Measurements from ENCODE around the gene NSD2. TPM values are rescaled to one million over a fixed set of nuclear protein-coding genes. Genes with fewer than 3 reads are reported as not detected.
A peak's percentile ranks its signal among the peaks of the same experiment; 100 is the strongest.

NSD2 gene
- total and polyA plus RNA-seq, 9 of the 15 experiments (the other 6 are each of a cell fraction or from before 2014, with no cell fraction given), result 6.4 to 126 (median 58.8) TPM

DNA sequence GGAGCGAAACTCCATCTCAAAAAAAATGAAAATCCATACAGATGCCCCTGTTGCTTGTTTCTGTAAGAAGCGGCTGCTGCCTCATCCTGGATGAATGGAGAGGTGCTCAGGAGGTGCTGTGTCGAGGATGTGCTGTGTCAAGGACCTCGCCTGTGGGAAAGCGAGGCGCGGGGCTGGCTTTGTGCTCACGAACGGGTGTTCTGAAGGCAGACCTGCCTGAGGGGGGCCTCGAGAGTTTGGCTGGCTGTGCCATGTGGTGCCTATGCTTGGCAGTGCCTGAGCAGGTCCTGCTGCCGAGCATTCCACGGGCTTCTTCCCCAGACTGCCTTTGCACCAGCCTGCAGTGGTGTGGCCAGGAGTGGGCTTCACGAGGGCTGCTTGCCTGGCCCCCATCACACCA lies 61.5 kb downstream of the NSD2 start (continued):
- TF ChIP-seq, protein P1, sequence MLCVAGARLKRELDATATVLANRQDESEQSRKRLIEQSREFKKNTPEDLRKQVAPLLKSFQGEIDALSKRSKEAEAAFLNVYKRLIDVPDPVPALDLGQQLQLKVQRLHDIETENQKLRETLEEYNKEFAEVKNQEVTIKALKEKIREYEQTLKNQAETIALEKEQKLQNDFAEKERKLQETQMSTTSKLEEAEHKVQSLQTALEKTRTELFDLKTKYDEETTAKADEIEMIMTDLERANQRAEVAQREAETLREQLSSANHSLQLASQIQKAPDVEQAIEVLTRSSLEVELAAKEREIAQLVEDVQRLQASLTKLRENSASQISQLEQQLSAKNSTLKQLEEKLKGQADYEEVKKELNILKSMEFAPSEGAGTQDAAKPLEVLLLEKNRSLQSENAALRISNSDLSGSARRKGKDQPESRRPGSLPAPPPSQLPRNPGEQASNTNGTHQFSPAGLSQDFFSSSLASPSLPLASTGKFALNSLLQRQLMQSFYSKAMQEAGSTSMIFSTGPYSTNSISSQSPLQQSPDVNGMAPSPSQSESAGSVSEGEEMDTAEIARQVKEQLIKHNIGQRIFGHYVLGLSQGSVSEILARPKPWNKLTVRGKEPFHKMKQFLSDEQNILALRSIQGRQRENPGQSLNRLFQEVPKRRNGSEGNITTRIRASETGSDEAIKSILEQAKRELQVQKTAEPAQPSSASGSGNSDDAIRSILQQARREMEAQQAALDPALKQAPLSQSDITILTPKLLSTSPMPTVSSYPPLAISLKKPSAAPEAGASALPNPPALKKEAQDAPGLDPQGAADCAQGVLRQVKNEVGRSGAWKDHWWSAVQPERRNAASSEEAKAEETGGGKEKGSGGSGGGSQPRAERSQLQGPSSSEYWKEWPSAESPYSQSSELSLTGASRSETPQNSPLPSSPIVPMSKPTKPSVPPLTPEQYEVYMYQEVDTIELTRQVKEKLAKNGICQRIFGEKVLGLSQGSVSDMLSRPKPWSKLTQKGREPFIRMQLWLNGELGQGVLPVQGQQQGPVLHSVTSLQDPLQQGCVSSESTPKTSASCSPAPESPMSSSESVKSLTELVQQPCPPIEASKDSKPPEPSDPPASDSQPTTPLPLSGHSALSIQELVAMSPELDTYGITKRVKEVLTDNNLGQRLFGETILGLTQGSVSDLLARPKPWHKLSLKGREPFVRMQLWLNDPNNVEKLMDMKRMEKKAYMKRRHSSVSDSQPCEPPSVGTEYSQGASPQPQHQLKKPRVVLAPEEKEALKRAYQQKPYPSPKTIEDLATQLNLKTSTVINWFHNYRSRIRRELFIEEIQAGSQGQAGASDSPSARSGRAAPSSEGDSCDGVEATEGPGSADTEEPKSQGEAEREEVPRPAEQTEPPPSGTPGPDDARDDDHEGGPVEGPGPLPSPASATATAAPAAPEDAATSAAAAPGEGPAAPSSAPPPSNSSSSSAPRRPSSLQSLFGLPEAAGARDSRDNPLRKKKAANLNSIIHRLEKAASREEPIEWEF (CRISPR knock-in tag; IDR thresholded peaks at IDR 0.05), result no peak

DNA sequence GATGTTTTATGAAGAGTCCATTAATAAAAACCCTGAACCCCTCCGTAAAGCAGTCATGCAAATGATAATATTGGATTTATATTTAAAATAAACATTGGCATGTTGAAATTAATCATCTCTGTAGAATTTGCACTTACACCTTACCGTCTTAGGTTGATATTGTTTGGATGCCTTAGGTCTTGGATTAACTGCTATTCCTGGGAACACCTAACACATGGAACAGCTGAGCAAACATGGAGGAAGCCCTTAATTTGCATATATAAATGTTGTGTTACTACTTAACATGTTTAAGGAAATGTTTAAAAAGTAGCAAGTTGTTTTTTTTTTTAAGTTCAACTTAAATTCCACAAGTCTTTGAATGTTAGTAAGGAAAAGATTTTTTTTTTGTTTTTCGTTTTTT lies 62.5 kb downstream of the NSD2 start:
- ATAC-seq (no peak), DNase-seq (ENCODE audit: extremely low read depth in 1 of 4, low spot score in 3 of 4) (no peak), FAIRE-seq (peak; percentile 49)
- ChIA-PET CTCF (ENCODE audit: low intra/inter-chr PET ratio) (no interaction called here), POLR2A (no interaction called here)
- Histone ChIP-seq H3K27me3 (ENCODE audit: control insufficient read depth in 2 of 2, insufficient read depth in 2 of 2, low read length in 2 of 2) (no peaks in the 10 kb centered on the region), H4K20me1 (replicated peaks; ENCODE audit: control insufficient read depth, insufficient read depth, low read length) (peaks cover 4% of the 10 kb centered on the region; the same call in 1 of the 2 replicates), H3K36me3 (ENCODE audit: control insufficient read depth, insufficient read depth, low read length) (peaks cover 75% of the 10 kb centered on the region), H3K4me1 (replicated peaks in 1 of 2; ENCODE audit: control insufficient read depth in 2 of 2, insufficient read depth in 2 of 2, low read length in 2 of 2) (no peaks in the 10 kb centered on the region; a peak in 1 of 5 replicates), H3K4me2 (ENCODE audit: insufficient read depth, low read length) (no peak overlapping the region), H3K79me2 (ENCODE audit: control insufficient read depth, insufficient read depth, low read length) (peaks cover 2% of the 10 kb centered on the region; the same call in 2 of the 3 replicates), H3K9ac (ENCODE audit: insufficient read depth in 1 of 2, low read depth in 2 of 2, low read length in 2 of 2) (no peak overlapping the region), H3K27ac (ENCODE audit: extremely low read depth, low read depth, low read length) (no peak overlapping the region), H3K9me1 (ENCODE audit: control insufficient read depth, insufficient read depth, low read length) (no peaks in the 10 kb centered on the region), H3K4me3 (no peak overlapping the region), H2AFZ (ENCODE audit: low read depth, low read length) (no peak overlapping the region), H3K9me3 (replicated peaks; ENCODE audit: control insufficient read depth, insufficient read depth, low read depth, low read length) (no peaks in the 10 kb centered on the region)
- WGBS (ENCODE audit: insufficient coverage, low coverage, missing lambda C conversion rate), result 78% methylated on average over 3 of the region's 3 CpGs
- in situ Hi-C loops (cut with MboI) (no loop called here), intact Hi-C loops (cut with micrococcal nuclease) (no loop called here)
- BruUV-seq (replicated peaks), result no TSS peak
- TF ChIP-seq, protein P2, sequence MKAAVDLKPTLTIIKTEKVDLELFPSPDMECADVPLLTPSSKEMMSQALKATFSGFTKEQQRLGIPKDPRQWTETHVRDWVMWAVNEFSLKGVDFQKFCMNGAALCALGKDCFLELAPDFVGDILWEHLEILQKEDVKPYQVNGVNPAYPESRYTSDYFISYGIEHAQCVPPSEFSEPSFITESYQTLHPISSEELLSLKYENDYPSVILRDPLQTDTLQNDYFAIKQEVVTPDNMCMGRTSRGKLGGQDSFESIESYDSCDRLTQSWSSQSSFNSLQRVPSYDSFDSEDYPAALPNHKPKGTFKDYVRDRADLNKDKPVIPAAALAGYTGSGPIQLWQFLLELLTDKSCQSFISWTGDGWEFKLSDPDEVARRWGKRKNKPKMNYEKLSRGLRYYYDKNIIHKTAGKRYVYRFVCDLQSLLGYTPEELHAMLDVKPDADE (conservative IDR thresholded peaks at IDR 0.05; ENCODE audit: control insufficient read depth, low read depth, low read length), result no peak
- no peak for TF ChIP-seq NR2C2 (CRISPR knock-in tag; IDR thresholded peaks at IDR 0.05)
- TF ChIP-seq NR2C2 (tag; IDR thresholded peaks at IDR 0.05), result no peak
- TF ChIP-seq, protein P3, sequence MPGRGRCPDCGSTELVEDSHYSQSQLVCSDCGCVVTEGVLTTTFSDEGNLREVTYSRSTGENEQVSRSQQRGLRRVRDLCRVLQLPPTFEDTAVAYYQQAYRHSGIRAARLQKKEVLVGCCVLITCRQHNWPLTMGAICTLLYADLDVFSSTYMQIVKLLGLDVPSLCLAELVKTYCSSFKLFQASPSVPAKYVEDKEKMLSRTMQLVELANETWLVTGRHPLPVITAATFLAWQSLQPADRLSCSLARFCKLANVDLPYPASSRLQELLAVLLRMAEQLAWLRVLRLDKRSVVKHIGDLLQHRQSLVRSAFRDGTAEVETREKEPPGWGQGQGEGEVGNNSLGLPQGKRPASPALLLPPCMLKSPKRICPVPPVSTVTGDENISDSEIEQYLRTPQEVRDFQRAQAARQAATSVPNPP (IDR thresholded peaks at IDR 0.05; ENCODE audit: borderline replicate concordance, insufficient read depth, insufficient read length), result no peak
- no peak for TF ChIP-seq RBM22 (IDR thresholded peaks at IDR 0.05; ENCODE audit: low read depth, low read length, poor library complexity, severe bottlenecking)
- no peak for TF ChIP-seq RFX7 (CRISPR knock-in tag; IDR thresholded peaks at IDR 0.05)
- no peak for TF ChIP-seq TBL1XR1 (IDR thresholded peaks at IDR 0.05; ENCODE audit: low read length in 2 of 2)
- TF ChIP-seq, protein P4, sequence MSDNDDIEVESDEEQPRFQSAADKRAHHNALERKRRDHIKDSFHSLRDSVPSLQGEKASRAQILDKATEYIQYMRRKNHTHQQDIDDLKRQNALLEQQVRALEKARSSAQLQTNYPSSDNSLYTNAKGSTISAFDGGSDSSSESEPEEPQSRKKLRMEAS (CRISPR knock-in tag; IDR thresholded peaks at IDR 0.05), result no peak
- TF ChIP-seq FOXA1 (IDR thresholded peaks at IDR 0.05; ENCODE audit: borderline replicate concordance), result no peak
- no peak for TF ChIP-seq RNF2 (IDR thresholded peaks at IDR 0.05)
- no peak for TF ChIP-seq RBM25 (IDR thresholded peaks at IDR 0.05; ENCODE audit: low read depth, low read length, severe bottlenecking)
- no peak for TF ChIP-seq ILF3 (IDR thresholded peaks at IDR 0.05; ENCODE audit: borderline replicate concordance)

Measured in K562 (cell line).